NB4 (cell line): ENCODE measurements around the gene BBX.

Experiments used
- CTCF ChIP-seq: IDR thresholded peaks from one replicate; pipeline ENCODE4 v1.5.1; 2012; ENCODE audit warnings: low read depth, low read length
- POLR2A ChIP-seq: IDR thresholded peaks from 2 replicates; pipeline ENCODE4 v1.6.1; 2011; ENCODE audit warnings: mild to moderate bottlenecking; ENCODE audit not compliant: insufficient read length; ENCODE audit errors: extremely low read depth

GRCh38 chr3:107561980-107562379 lies 39.2 kb downstream of the BBX start:
- TF ChIP-seq CTCF (no peak), POLR2A (no peak)
